A673 (cell line): Measurements from ENCODE around the gene DNAI1. TPM values are rescaled to one million over a fixed set of nuclear protein-coding genes. Genes with fewer than 3 reads are reported as not detected.

Source experiments
- BruUV-seq: library from RNA; stranded (reverse); fragments of 400-500 nt; replicated peaks from 2 replicates; lab custom pipeline; 2021; lab: Mats Ljungman, UMichigan
- CTCF ChIA-PET: fragments of 300-600 bp; sonication (Branson Sonifier 250); formaldehyde crosslinking; loops from one replicate; lab custom pipeline; 2022; ENCODE audit warnings: antibody characterized with exemption; lab: Charles Lee
- POLR2A ChIA-PET: fragments of 300-600 bp; sonication (Branson Sonifier 250); formaldehyde crosslinking; loops from one replicate; lab custom pipeline; 2022; ENCODE audit warnings: antibody characterized with exemption; ENCODE audit not compliant: low non-redundant PET; lab: Charles Lee
- DNase-seq: peaks from one replicate; pipeline ENCODE4 v3.0.0-alpha.2; 2015; ENCODE audit warnings: low spot score
- H3K27ac ChIP-seq: fragments of 200-600 bp; sonication (generic); 2 replicates; pipeline ENCODE4 v1.5.1; 2016; ENCODE audit warnings: mixed run types, low read depth, mild to moderate bottlenecking, mixed read lengths, antibody characterized with exemption, low read length; ENCODE audit not compliant: poor library complexity, severe bottlenecking
- H3K27me3 ChIP-seq: fragments of 200-600 bp; sonication (generic); replicated peaks from 2 replicates; pipeline ENCODE4 v1.6.1; 2017; ENCODE audit warnings: mixed run types, low read depth, mild to moderate bottlenecking, mixed read lengths, antibody characterized with exemption, low read length; ENCODE audit not compliant: insufficient read depth, poor library complexity
- H3K36me3 ChIP-seq: fragments of 200-600 bp; sonication (generic); 2 replicates; pipeline ENCODE4 v1.6.1; 2016; ENCODE audit warnings: mixed run types, mild to moderate bottlenecking, mixed read lengths, antibody characterized with exemption, low read length; ENCODE audit not compliant: insufficient read depth, poor library complexity, severe bottlenecking
- H3K4me1 ChIP-seq: fragments of 200-600 bp; sonication (generic); 2 replicates; pipeline ENCODE4 v1.6.1; 2017; ENCODE audit warnings: mixed run types, mild to moderate bottlenecking, mixed read lengths, antibody characterized with exemption, low read length; ENCODE audit not compliant: insufficient read depth, poor library complexity, severe bottlenecking
- H3K4me3 ChIP-seq: fragments of 200-600 bp; sonication (generic); 2 replicates; pipeline ENCODE4 v1.5.1; 2016; ENCODE audit warnings: low read depth, mixed run types, mild to moderate bottlenecking, mixed read lengths, low read length; ENCODE audit not compliant: poor library complexity, severe bottlenecking
- H3K9me3 ChIP-seq: fragments of 200-600 bp; sonication (generic); 2 replicates; pipeline ENCODE4 v1.6.1; 2016; ENCODE audit warnings: mixed run types, low read depth, mild to moderate bottlenecking, mixed read lengths, antibody characterized with exemption, low read length; ENCODE audit not compliant: poor library complexity, severe bottlenecking
- EZH2 ChIP-seq: fragments of 200-600 bp; sonication (generic); IDR thresholded peaks from 2 replicates; pipeline ENCODE4 v1.6.1; 2017; ENCODE audit warnings: borderline replicate concordance, low read depth, mild to moderate bottlenecking, mixed read lengths, antibody characterized with exemption, low read length; ENCODE audit not compliant: poor library complexity, severe bottlenecking
- intact Hi-C: fragments of 100-400 bp; cut with micrococcal nuclease; formaldehyde crosslinking; loops from one replicate; pipeline ENCODE4 v1.10.0; 2022; ENCODE audit not compliant: unreplicated experiment
- total RNA-seq: library from RNA; stranded (reverse); gene quantifications from 2 replicates; pipeline ENCODE4 v1.2.3, GENCODE V29; 2021
- TF ChIP-seq, protein P1 (sequence below): fragments of 300-800, 200-600 bp; sonication (generic); conservative IDR thresholded peaks from 2 replicates; pipeline ENCODE4 v1.5.1; 2017; ENCODE audit warnings: low read depth, mild to moderate bottlenecking, antibody characterized with exemption, low read length, moderate library complexity, mixed read lengths

DNAI1 gene
- total RNA-seq, 1 experiment from 2014 or later = not detected

GRCh38 chr9:34518896-34519295, 60.3 kb downstream of the DNAI1 start:
- no TSS peak for BruUV-seq
- TF ChIP-seq, protein P1, sequence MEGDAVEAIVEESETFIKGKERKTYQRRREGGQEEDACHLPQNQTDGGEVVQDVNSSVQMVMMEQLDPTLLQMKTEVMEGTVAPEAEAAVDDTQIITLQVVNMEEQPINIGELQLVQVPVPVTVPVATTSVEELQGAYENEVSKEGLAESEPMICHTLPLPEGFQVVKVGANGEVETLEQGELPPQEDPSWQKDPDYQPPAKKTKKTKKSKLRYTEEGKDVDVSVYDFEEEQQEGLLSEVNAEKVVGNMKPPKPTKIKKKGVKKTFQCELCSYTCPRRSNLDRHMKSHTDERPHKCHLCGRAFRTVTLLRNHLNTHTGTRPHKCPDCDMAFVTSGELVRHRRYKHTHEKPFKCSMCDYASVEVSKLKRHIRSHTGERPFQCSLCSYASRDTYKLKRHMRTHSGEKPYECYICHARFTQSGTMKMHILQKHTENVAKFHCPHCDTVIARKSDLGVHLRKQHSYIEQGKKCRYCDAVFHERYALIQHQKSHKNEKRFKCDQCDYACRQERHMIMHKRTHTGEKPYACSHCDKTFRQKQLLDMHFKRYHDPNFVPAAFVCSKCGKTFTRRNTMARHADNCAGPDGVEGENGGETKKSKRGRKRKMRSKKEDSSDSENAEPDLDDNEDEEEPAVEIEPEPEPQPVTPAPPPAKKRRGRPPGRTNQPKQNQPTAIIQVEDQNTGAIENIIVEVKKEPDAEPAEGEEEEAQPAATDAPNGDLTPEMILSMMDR = no peak
- TF ChIP-seq EZH2 = no peak
- Histone ChIP-seq H3K27ac (no peak overlapping the region), H3K27me3 (no peaks in the 10 kb centered on the region), H3K4me1 (peaks cover 6% of the 10 kb centered on the region), H3K36me3 (no peaks in the 10 kb centered on the region), H3K9me3 (no peaks in the 10 kb centered on the region), H3K4me3 (no peak overlapping the region)
- POLR2A ChIA-PET = interaction anchor here (0.5 to 0.7 kb wide), 2 partner anchors 74 to 314 kb away, joined by 3 read pairs; no protein-coding TSS in a partner anchor
- CTCF ChIA-PET = no interaction called here
- no peak for DNase-seq
- intact Hi-C loops = no loop called here

- TF ChIP-seq EZH2 = no peak
- TF ChIP-seq, protein P1 = no peak
- DNase-seq = no peak
- Histone ChIP-seq H3K4me3 (no peak overlapping the region), H3K4me1 (peaks cover 3% of the 10 kb centered on the region), H3K27me3 (no peaks in the 10 kb centered on the region), H3K9me3 (no peaks in the 10 kb centered on the region), H3K36me3 (no peaks in the 10 kb centered on the region), H3K27ac (no peak overlapping the region)
- intact Hi-C loops = no loop called here
- BruUV-seq = no TSS peak
- ChIA-PET CTCF (no interaction called here), POLR2A (interaction anchor here (0.5 to 0.7 kb wide), 2 partner anchors 74 to 314 kb away, joined by 3 read pairs; no protein-coding TSS in a partner anchor)
Measured at GRCh38 chr9:34519321-34520020, 60.9 kb downstream of the DNAI1 start.

GRCh38 chr9:34520096-34520495, 61.5 kb downstream of the DNAI1 start:
- no peak for DNase-seq
- ChIA-PET POLR2A (no interaction called here), CTCF (no interaction called here)
- no TSS peak for BruUV-seq
- Histone ChIP-seq H3K4me1 (peaks cover 9% of the 10 kb centered on the region), H3K27ac (no peak overlapping the region), H3K9me3 (no peaks in the 10 kb centered on the region), H3K27me3 (no peaks in the 10 kb centered on the region), H3K4me3 (no peak overlapping the region), H3K36me3 (no peaks in the 10 kb centered on the region)
- TF ChIP-seq, protein P1 = no peak
- no peak for TF ChIP-seq EZH2
- intact Hi-C loops = no loop called here
